ENCODE data around the gene ZNF441. TPM values are rescaled to one million over a fixed set of nuclear protein-coding genes. Genes with fewer than 3 reads are reported as not detected.

ZNF441 gene
- total and polyA plus RNA-seq, 2 of the 13 experiments (the other 11 are each of a cell fraction or from before 2014, with no cell fraction given): 2.8 to 10.0 TPM

DNA sequence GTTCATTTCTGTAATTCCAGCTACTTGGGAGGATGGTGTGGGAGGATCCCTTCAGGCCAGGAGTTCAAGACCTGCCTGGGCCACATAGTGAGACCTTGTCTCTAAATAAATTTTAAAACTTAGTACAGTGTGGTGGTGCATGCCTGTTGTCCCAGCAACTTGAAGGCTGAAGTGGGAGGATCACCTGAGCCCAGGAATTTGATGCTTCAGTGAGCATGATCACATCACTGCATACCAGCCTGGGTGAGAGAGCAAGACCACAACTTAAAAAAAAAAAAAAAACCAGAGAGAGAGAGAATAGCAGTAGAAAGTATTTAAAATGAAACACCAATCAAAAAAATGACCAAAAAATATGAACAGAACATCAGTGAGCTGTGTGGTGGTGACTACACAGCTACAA lies 20.9 kb upstream of the ZNF441 start:
- CTCF ChIA-PET (ENCODE audit: low intra/inter-chr PET ratio, low total read pairs): no interaction called here
- ATAC-seq: no peak
- Histone ChIP-seq H3K27ac (ENCODE audit: extremely low read length, insufficient read depth, low read length) (no peak overlapping the region), H3K79me2 (ENCODE audit: insufficient read depth, low read length) (no peaks in the 10 kb centered on the region), H4K20me1 (ENCODE audit: insufficient read depth, low read length) (no peaks in the 10 kb centered on the region), H3K9me3 (ENCODE audit: low read length) (peaks cover 8% of the 10 kb centered on the region), H3K4me2 (ENCODE audit: low read depth, low read length) (no peak overlapping the region), H3K9ac (ENCODE audit: insufficient read depth, low read depth, low read length) (no peak overlapping the region), H3K27me3 (ENCODE audit: control insufficient read depth in 1 of 2, insufficient read depth in 2 of 2, low read length in 2 of 2) (no peaks in the 10 kb centered on the region), H3K4me3 (replicated peaks in 1 of 3; ENCODE audit: insufficient read depth in 1 of 3, low read depth in 2 of 3, low read length in 3 of 3) (no peak overlapping the region), H3K4me1 (ENCODE audit: insufficient read depth, low read length) (no peaks in the 10 kb centered on the region), H2AFZ (ENCODE audit: low read length) (no peak overlapping the region), H3K36me3 (replicated peaks in 1 of 2; ENCODE audit: control insufficient read depth in 1 of 2, insufficient read depth in 2 of 2, low read length in 2 of 2) (no peaks in the 10 kb centered on the region)
- BruUV-seq (replicated peaks): no TSS peak
- in situ Hi-C loops (cut with HindIII; ENCODE audit: extremely low pct_ligation_motif_present, low pct_unique_long_range_greater_than_20kb): no loop called here
- intact Hi-C loops (cut with micrococcal nuclease; ENCODE audit: unreplicated experiment): no loop called here
- no peak for DNase-seq (ENCODE audit: low spot score)
- FAIRE-seq: no peak
- POLR2A ChIA-PET: no interaction called here
- TF ChIP-seq, protein P1, sequence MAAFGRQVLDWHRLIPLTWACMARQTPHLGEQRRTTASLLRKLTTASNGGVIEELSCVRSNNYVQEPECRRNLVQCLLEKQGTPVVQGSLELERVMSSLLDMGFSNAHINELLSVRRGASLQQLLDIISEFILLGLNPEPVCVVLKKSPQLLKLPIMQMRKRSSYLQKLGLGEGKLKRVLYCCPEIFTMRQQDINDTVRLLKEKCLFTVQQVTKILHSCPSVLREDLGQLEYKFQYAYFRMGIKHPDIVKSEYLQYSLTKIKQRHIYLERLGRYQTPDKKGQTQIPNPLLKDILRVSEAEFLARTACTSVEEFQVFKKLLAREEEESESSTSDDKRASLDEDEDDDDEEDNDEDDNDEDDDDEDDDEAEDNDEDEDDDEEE (CRISPR knock-in tag; IDR thresholded peaks at IDR 0.05): no peak
- TF ChIP-seq, protein P2, sequence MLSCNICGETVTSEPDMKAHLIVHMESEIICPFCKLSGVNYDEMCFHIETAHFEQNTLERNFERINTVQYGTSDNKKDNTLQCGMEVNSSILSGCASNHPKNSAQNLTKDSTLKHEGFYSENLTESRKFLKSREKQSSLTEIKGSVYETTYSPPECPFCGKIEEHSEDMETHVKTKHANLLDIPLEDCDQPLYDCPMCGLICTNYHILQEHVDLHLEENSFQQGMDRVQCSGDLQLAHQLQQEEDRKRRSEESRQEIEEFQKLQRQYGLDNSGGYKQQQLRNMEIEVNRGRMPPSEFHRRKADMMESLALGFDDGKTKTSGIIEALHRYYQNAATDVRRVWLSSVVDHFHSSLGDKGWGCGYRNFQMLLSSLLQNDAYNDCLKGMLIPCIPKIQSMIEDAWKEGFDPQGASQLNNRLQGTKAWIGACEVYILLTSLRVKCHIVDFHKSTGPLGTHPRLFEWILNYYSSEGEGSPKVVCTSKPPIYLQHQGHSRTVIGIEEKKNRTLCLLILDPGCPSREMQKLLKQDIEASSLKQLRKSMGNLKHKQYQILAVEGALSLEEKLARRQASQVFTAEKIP (CRISPR knock-in tag; IDR thresholded peaks at IDR 0.05; ENCODE audit: borderline replicate concordance): no peak
- TF ChIP-seq ARNTL (CRISPR knock-in tag; IDR thresholded peaks at IDR 0.05): no peak
- TF ChIP-seq, protein P3, sequence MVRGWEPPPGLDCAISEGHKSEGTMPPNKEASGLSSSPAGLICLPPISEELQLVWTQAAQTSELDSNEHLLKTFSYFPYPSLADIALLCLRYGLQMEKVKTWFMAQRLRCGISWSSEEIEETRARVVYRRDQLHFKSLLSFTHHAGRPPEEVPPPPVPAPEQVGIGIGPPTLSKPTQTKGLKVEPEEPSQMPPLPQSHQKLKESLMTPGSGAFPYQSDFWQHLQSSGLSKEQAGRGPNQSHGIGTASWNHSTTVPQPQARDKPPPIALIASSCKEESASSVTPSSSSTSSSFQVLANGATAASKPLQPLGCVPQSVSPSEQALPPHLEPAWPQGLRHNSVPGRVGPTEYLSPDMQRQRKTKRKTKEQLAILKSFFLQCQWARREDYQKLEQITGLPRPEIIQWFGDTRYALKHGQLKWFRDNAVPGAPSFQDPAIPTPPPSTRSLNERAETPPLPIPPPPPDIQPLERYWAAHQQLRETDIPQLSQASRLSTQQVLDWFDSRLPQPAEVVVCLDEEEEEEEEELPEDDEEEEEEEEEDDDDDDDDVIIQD (CRISPR knock-in tag; IDR thresholded peaks at IDR 0.05; ENCODE audit: low read depth): no peak
- no peak for TF ChIP-seq YEATS2 (CRISPR knock-in tag; IDR thresholded peaks at IDR 0.05; ENCODE audit: borderline replicate concordance)
- no peak for TF ChIP-seq POLR2A (IDR thresholded peaks at IDR 0.05; ENCODE audit: insufficient read depth in 1 of 2, low read depth in 2 of 2, low read length in 2 of 2)
- TF ChIP-seq, protein P4, sequence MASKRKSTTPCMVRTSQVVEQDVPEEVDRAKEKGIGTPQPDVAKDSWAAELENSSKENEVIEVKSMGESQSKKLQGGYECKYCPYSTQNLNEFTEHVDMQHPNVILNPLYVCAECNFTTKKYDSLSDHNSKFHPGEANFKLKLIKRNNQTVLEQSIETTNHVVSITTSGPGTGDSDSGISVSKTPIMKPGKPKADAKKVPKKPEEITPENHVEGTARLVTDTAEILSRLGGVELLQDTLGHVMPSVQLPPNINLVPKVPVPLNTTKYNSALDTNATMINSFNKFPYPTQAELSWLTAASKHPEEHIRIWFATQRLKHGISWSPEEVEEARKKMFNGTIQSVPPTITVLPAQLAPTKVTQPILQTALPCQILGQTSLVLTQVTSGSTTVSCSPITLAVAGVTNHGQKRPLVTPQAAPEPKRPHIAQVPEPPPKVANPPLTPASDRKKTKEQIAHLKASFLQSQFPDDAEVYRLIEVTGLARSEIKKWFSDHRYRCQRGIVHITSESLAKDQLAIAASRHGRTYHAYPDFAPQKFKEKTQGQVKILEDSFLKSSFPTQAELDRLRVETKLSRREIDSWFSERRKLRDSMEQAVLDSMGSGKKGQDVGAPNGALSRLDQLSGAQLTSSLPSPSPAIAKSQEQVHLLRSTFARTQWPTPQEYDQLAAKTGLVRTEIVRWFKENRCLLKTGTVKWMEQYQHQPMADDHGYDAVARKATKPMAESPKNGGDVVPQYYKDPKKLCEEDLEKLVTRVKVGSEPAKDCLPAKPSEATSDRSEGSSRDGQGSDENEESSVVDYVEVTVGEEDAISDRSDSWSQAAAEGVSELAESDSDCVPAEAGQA (IDR thresholded peaks at IDR 0.05; ENCODE audit: low read depth): no peak
- TF ChIP-seq, protein P4 (CRISPR knock-in tag; IDR thresholded peaks at IDR 0.05; ENCODE audit: borderline replicate concordance): no peak

Data from HepG2 (cell line).